Measurements from ENCODE around the gene GUCY2D.

Gene GUCY2D

DNA sequence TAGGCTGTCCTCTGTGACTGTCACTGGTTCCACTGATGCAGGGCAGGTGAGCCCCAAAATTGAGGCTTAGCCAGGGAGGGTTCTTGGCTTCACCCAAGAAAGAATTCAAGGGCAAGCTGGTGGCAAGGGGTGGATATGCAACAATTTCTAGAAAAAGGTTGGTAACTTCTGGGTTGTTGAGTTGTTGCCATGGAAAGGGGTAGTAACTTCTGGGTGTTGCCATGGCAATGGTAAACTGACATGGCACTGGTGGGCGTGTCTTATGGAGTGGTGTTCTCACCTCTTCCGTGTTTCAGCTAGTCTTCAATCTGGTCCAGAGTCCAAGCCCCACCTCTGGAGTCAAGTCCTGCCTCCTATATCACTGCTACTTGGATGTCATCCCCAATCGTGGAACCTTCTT lies 9.5 kb upstream of the GUCY2D start:
- no peak for FAIRE-seq

GRCh38 chr17:7993972-7994589 lies 8.3 kb upstream of the GUCY2D start:
- no peak for FAIRE-seq

GRCh38 chr17:7995724-7996123 lies 6.7 kb upstream of the GUCY2D start:
- no peak for FAIRE-seq

DNA sequence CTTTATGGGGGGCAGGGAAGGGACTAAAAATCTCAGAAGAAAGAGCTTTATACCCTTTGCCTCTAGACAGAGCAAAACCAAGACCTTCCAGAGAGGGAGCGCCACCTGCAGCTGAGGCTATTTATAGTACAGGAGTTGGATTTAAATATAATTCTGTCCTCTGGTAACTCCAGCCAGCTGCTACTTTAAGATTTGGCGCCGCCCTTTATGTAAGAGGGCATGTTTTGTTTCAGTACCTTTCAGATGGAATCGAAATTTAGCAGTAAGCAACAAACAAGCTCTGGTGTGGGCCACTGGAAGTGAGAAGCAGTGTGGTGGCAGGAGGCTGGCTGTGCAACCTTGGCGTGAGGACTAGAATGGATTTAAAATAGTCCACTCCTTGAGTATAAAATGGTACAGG lies 5.2 kb upstream of the GUCY2D start:
- FAIRE-seq: no peak

- no peak for FAIRE-seq
These were observed 542 bp downstream of the GUCY2D start for GRCh38 chr17:8002721-8003593.

GRCh38 chr17:8003594-8004181 lies 1.3 kb downstream of the GUCY2D start:
- no peak for FAIRE-seq

DNA sequence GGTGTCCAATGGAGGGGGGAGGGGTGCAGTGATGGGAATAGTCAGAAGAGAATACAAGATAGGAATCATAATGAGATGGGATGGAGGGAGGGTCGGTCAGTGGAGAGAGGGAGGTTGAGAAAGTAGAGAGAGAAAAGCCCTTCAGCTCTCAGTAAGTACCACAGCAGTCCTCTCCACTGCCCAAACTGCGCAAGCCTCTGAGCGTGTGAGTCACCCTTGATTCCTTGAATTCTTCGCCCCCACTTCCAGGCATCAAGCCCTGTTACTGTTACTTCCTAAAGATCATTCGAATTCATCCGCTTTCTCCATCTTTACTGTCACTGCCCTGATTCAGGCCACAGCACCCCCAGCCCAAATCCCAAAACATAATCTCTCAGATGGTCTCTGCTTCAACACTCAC lies 2.5 kb downstream of the GUCY2D start:
- no peak for FAIRE-seq

DNA sequence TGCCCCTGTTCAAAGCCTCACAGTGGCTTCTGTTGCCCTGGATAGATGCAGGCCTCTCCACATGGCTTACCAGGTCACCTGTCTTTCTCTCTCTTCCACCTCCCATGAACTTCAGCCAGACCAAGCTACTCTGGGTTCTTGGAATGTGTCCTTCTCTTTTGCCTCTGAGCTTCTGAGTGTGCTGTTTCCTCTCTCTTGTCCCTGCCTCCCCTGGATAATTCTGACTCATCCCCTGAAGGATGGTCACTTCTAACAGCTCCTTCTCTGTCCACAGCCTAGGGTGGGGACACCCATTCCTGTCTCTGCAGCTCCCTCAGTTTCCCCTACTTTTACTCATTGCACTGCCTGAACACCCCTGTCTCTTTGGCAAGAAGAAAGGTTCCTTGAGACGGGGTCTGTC lies 2.9 kb downstream of the GUCY2D start:
- no peak for FAIRE-seq

GRCh38 chr17:8005967-8006730 lies 3.7 kb downstream of the GUCY2D start:
- no peak for FAIRE-seq

DNA sequence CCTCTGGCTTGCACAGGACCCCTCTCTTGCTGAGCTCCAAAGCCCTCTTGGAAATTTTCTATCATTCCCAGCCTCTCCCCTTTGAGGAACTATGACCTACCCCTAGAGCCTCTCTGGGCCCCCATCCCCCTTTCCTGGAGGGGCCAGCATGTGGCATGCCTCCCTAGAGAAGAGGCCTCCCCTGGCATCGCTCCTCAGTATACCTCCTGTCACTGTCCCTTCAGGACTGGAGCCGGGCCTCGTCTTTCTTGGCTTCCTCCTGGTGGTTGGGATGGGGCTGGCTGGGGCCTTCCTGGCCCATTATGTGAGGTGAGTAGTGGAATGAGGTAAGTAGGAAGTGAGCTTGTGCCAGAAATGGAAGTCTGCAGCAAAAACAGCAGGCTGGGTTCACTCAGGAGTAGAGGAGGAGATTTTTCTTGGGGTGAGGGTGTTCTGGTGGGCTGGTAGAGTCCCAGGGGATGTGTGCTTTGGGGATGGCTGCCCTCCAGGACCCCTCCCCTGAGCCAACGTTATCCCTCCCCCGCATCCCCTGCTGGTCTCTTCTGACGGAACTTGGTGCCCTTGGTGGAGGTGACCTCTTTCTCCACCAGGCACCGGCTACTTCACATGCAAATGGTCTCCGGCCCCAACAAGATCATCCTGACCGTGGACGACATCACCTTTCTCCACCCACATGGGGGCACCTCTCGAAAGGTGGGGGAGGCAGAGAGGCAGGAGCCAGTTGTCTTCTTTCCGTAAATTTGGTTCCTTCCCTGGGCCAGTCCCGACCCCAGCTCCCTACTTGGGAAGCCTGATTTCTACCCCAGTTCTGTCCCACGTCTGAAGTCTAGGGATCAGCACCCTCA lies 4.6 kb downstream of the GUCY2D start:
- FAIRE-seq: no peak

- no peak for FAIRE-seq
These were observed 5.4 kb downstream of the GUCY2D start for GRCh38 chr17:8007836-8008235.

DNA sequence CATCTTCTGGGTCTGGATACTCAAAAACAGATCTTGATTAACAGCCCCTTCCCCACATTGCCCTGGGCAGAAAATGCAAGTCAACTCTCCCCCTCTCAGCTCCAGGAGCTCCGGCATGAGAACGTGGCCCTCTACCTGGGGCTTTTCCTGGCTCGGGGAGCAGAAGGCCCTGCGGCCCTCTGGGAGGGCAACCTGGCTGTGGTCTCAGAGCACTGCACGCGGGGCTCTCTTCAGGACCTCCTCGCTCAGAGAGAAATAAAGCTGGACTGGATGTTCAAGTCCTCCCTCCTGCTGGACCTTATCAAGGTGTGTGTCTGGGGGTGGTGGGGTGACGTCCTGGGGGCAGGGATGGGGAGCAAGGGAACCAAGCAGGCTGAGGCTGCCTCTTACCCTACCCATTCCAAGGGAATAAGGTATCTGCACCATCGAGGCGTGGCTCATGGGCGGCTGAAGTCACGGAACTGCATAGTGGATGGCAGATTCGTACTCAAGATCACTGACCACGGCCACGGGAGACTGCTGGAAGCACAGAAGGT lies 9.7 kb downstream of the GUCY2D start:
- no peak for FAIRE-seq

DNA sequence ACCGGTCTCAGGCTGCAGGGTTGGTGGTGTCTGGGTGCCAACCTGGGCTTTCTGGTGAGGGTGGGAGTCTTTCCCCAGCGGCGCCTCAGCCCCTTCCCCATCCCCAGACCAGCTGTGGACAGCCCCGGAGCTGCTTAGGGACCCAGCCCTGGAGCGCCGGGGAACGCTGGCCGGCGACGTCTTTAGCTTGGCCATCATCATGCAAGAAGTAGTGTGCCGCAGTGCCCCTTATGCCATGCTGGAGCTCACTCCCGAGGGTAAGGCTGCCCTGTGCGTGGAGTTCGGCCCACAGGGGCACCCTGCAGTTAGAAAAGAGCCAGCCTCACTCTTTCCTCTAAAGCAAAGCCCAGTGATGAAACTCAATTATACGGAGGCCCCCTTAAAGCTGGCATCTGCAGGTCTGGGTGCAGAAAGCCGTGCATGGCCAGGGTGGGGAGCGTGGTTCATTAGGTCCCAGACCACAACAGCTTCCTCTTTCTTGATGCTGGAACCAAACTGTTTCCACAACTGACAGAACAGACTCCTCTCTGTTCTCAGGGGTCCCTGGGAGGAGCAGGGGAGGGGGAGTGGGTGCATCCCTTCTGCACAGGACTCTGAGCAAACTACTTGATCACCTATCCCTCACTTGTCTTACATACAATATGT lies 10.7 kb downstream of the GUCY2D start:
- FAIRE-seq: no peak

GRCh38 chr17:8013731-8014557 lies 11.5 kb downstream of the GUCY2D start:
- no peak for FAIRE-seq

DNA sequence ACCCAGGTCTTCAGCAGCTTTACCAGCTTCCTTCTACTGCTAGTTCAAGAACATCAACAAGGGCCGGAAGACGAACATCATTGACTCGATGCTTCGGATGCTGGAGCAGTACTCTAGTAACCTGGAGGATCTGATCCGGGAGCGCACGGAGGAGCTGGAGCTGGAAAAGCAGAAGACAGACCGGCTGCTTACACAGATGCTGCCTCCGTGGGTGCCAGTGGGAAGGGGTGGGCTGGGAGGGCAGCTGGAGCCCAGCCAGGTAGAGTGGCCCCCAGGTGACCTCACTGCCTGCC lies 12.1 kb downstream of the GUCY2D start:
- no peak for FAIRE-seq

DNA sequence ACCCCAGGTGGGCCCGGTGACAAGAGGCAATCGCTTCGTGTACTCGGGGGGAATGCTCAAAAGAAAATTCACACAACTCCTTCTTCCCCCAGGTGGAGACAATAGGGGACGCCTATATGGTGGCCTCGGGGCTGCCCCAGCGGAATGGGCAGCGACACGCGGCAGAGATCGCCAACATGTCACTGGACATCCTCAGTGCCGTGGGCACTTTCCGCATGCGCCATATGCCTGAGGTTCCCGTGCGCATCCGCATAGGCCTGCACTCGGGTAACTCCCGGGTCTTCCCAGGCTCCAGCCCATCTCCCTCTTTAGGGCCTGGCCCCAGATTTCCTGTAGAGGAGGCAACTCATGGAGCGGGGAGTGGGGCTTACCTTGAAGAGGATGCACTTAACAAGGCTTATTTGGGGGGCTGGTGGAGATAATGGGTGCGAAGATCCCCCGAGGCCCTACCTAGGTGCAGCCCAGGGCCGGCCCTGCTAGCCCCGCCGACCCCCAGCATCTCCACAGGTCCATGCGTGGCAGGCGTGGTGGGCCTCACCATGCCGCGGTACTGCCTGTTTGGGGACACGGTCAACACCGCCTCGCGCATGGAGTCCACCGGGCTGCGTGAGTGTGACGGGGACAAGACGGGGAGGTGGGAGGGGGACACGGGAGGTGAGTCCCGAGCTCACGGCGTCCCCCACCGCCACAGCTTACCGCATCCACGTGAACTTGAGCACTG lies 13.0 kb downstream of the GUCY2D start:
- FAIRE-seq: no peak

GRCh38 chr17:8015957-8016631 lies 13.7 kb downstream of the GUCY2D start:
- FAIRE-seq: no peak

DNA sequence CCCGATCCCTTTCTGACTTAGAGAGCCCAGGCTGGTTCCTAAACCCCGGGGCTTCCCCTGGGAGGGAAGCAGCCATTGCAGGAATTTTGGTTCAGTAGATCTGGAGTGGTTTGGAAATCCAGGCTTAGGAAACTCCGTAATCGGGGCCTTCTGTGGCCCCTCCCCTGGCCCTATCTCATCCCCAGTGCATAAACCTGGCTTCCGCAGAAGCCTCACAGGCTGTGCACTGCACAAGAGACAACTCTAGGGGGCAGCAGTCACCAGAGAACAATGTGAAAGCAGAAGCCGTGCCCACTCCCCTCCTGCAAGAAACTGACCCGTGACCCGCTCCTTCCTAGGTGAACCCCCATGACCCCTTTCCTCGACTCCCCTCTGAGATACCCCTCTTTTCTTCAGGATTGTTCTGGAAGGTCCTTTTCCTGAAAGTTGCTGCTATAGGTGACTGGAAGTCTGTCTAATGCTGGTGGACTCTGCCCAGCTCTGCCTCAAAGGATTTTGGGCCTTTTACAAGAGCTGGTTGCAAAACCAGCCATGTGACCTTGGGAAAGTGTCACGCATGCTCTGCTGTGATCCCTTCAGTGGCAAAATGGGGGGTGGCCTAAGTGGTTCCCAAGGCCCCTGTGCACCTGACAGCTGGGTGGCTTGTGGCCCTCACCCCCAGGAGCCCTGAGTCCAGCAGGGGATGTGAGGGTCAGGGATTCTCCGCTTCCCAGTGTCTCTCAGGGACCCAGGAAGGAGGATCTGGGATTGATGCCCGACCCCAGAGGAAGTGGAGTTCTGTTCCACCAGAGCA lies 14.4 kb downstream of the GUCY2D start:
- FAIRE-seq: no peak

GRCh38 chr17:8018436-8018835 lies 16.0 kb downstream of the GUCY2D start:
- no peak for FAIRE-seq

All from TTC549 (cell line).